ENCODE measurements around the gene CPNE9.

The CPNE9 gene

GRCh38 chr3:9716801-9717555 lies 13.3 kb downstream of the CPNE9 start:
- DNase-seq: no peak

- DNase-seq: no peak
Observed at GRCh38 chr3:9717563-9717962, 13.9 kb downstream of the CPNE9 start.

GRCh38 chr3:9718118-9718517 lies 14.5 kb downstream of the CPNE9 start:
- DNase-seq: no peak

- DNase-seq: no peak
Observed at GRCh38 chr3:9721015-9721699, 17.5 kb downstream of the CPNE9 start.

GRCh38 chr3:9721700-9722060 lies 18.0 kb downstream of the CPNE9 start:
- no peak for DNase-seq

- no peak for DNase-seq
Observed at GRCh38 chr3:9725775-9726515, 22.3 kb downstream of the CPNE9 start.

- peak; percentile 86 for DNase-seq
Observed at GRCh38 chr3:9727041-9727595, 23.5 kb downstream of the CPNE9 start.

GRCh38 chr3:9727743-9728142 lies 24.1 kb downstream of the CPNE9 start:
- DNase-seq: peak; percentile 14

GRCh38 chr3:9729419-9729818 lies 25.8 kb downstream of the CPNE9 start:
- DNase-seq: no peak

GRCh38 chr3:9730657-9731205 lies 27.1 kb downstream of the CPNE9 start:
- DNase-seq: peak; percentile 65

- peak; percentile 100 for DNase-seq
Observed at GRCh38 chr3:9731206-9732079, 27.8 kb downstream of the CPNE9 start, which contains the start of gene BRPF1. BRPF1 (plus strand) TSS chr3:9731735; CDS start chr3:9734141, 2,406 bp downstream.

- peak; percentile 84 for DNase-seq
Observed at GRCh38 chr3:9732080-9732739, 28.6 kb downstream of the CPNE9 start.

- peak; percentile 29 for DNase-seq
Observed at GRCh38 chr3:9732740-9733115, 29.1 kb downstream of the CPNE9 start.

- peak; percentile 11 for DNase-seq
Observed at GRCh38 chr3:9736831-9737230, 33.2 kb downstream of the CPNE9 start.

- DNase-seq: no peak
Observed at GRCh38 chr3:9739181-9739580, 35.5 kb downstream of the CPNE9 start.

- DNase-seq: no peak
Observed at GRCh38 chr3:9742560-9742959, 38.9 kb downstream of the CPNE9 start.

- no peak for DNase-seq
Observed at GRCh38 chr3:9743548-9743947, 39.9 kb downstream of the CPNE9 start.

GRCh38 chr3:9744162-9744561 lies 40.5 kb downstream of the CPNE9 start:
- no peak for DNase-seq

- no peak for DNase-seq
Observed at GRCh38 chr3:9745521-9745920, 41.9 kb downstream of the CPNE9 start.

GRCh38 chr3:9746330-9746729 lies 42.7 kb downstream of the CPNE9 start:
- DNase-seq: no peak

- DNase-seq: no peak
Observed at GRCh38 chr3:9747267-9747666, 43.6 kb downstream of the CPNE9 start.

GRCh38 chr3:9748031-9748430 lies 44.4 kb downstream of the CPNE9 start:
- DNase-seq: no peak
